ENCODE measurements around the gene NFKBIB.

The NFKBIB gene

DNA sequence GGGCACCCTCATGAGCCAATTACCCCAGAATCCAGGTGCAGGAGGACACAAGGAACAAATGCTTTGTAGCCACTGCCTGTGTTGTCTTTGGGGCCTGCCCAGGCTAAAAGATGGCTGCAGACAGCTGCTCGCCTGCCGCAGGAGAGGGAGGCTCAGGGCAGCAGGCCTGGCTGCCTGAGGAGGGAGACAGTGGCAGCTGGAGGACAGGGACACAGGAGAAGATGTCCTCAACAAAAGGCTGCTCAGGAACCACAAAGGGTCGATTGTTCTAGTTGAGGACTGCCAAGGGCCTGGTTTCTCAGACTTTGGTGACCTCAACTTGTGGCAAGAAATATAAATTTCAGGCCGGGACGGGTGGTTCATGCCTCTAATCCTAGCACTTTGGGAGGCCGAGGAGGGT, 8.0 kb upstream of the NFKBIB start:
- Histone ChIP-seq H3K9me3 (ENCODE audit: control insufficient read depth in 2 of 2, low read length in 2 of 2) (no peaks in the 10 kb centered on the region), H3K27me3 (ENCODE audit: control insufficient read depth in 1 of 2, insufficient read depth in 2 of 2, low read length in 2 of 2) (no peaks in the 10 kb centered on the region), H3K4me3 (ENCODE audit: low read length in 2 of 2) (no peak overlapping the region), H3K27ac (ENCODE audit: low read length) (no peak overlapping the region), H3K36me3 (ENCODE audit: control insufficient read depth in 2 of 2, insufficient read depth in 2 of 2, low read length in 2 of 2) (peaks cover 27 to 33% of the 10 kb centered on the region in 2 donors), H3K4me1 (ENCODE audit: control insufficient read depth, insufficient read depth, low read length) (no peaks in the 10 kb centered on the region), H3K9ac (ENCODE audit: low read length in 2 of 2) (peak overlapping the region in 1 of 2 donors; percentile 5)

DNA sequence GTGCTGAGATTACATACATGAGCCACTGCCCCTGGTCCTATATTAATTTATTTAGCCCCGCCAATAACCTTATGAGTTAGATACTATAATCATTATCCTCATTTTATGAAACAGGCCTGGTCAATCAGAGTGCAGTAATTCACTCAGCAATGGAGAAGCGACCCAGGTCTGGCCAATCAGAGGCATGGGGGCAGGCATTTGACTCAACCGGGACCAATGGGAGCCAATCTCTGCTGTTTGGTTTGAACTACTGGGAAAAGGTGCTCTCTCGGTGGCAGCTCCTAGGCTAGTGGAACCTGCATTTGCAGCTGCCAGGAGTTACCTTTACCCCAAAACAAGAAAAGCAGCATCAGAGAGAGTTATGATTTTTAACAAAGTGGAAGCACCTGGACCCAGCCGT, 6.9 kb upstream of the NFKBIB start:
- Histone ChIP-seq H3K9ac (ENCODE audit: low read length in 2 of 2) (peak overlapping the region in 1 of 2 donors; percentile 33), H3K27ac (ENCODE audit: low read length) (no peak overlapping the region), H3K36me3 (ENCODE audit: control insufficient read depth in 2 of 2, insufficient read depth in 2 of 2, low read length in 2 of 2) (peaks cover 26 to 33% of the 10 kb centered on the region in 2 donors), H3K27me3 (ENCODE audit: control insufficient read depth in 1 of 2, insufficient read depth in 2 of 2, low read length in 2 of 2) (no peaks in the 10 kb centered on the region), H3K4me3 (ENCODE audit: low read length in 2 of 2) (no peak overlapping the region), H3K9me3 (ENCODE audit: control insufficient read depth in 2 of 2, low read length in 2 of 2) (no peaks in the 10 kb centered on the region), H3K4me1 (ENCODE audit: control insufficient read depth, insufficient read depth, low read length) (peaks cover 5% of the 10 kb centered on the region)

DNA sequence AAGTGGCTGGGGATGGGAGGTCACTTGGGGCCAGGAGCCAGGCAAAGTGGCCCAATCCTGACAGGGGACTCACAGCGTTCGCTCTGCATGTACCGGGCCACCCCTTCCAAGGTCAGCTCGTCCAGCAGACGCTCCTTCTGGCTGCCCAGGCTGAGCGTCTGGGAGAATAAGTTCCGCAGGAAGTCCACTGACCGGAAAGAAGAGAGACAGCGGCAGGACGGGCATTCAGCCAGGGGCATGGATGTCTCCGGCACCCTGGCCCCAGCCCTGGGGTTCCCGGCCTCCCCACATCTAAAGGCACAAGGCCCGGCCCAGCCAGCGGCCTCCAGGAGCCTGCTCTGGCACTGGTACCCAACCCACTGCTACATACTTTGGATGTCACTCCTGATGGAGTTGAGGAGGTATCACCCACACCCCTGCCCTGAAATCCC, 6.4 kb upstream of the NFKBIB start:
- no peak overlapping the region for H3K4me3 ChIP-seq (ENCODE audit: low read length in 2 of 2)
- peaks cover 10% of the 10 kb centered on the region for H3K4me1 ChIP-seq (ENCODE audit: control insufficient read depth, insufficient read depth, low read length)
- no peak overlapping the region for H3K9ac ChIP-seq (ENCODE audit: low read length in 2 of 2)
- no peak overlapping the region for H3K27ac ChIP-seq (ENCODE audit: low read length)
- H3K9me3 ChIP-seq (ENCODE audit: control insufficient read depth in 2 of 2, low read length in 2 of 2), result no peaks in the 10 kb centered on the region
- peaks cover 21 to 32% of the 10 kb centered on the region in 2 donors for H3K36me3 ChIP-seq (ENCODE audit: control insufficient read depth in 2 of 2, insufficient read depth in 2 of 2, low read length in 2 of 2)
- no peaks in the 10 kb centered on the region for H3K27me3 ChIP-seq (ENCODE audit: control insufficient read depth in 1 of 2, insufficient read depth in 2 of 2, low read length in 2 of 2)

DNA sequence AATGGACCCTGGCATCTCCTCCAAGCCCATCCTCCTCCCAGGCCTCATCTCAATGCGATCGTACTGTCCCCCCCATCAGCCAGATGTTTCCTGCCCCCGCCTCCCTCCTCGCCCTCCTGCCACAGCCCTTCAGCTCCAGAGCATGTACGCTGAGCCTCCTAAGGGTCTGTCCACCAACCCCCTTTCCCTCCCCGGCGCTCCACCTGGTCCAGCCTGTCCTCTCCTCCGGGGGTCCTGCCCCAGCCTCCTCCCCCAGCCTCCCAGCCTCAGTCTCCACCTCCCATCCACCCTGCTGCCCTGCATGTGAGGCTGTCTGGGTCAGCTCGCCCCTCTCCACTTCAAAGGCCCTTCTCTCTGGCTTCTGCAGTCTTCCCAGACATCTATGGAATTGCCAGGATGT, 4.8 kb upstream of the NFKBIB start:
- Histone ChIP-seq H3K9me3 (ENCODE audit: control insufficient read depth in 2 of 2, low read length in 2 of 2) (no peaks in the 10 kb centered on the region), H3K4me1 (ENCODE audit: control insufficient read depth, insufficient read depth, low read length) (peaks cover 21% of the 10 kb centered on the region), H3K4me3 (ENCODE audit: low read length in 2 of 2) (no peak overlapping the region), H3K27ac (ENCODE audit: low read length) (no peak overlapping the region), H3K27me3 (ENCODE audit: control insufficient read depth in 1 of 2, insufficient read depth in 2 of 2, low read length in 2 of 2) (no peaks in the 10 kb centered on the region), H3K36me3 (ENCODE audit: control insufficient read depth in 2 of 2, insufficient read depth in 2 of 2, low read length in 2 of 2) (peaks cover 10 to 17% of the 10 kb centered on the region in 2 donors), H3K9ac (ENCODE audit: low read length in 2 of 2) (no peak overlapping the region)

DNA sequence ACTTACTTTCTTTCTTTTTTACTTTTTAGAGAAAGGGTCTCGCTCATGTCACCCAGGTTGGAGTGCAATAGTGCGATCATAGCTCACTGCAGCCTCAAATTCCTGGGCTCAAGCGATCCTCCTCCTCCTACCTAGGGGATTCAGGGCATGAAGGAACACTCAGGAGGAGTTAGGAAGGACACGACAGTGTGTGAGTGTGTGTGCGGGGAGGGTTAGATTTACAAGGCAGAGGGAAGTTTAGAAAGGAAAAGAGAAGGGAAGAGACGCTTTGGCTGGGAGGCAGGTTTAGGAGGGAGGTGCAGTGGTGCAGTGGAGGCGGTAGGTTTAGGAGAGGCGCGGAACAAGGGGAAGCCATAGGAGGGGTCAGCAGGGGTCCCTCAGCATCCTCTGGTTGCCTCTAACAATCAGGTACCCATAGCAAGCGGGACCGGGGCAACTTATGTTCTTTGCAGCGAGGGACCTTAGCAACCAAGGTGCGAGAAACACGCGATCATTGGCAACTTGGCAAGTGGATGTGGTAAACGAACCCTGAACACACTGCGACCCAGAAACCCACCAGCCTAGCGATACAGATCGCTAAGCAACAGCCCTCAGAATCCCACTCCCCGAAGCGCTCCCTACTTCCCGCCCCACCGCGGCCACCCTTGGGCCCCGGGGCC, 852 bp upstream of the NFKBIB start:
- peak overlapping the region; percentile 69 to 90 for H3K9ac ChIP-seq (ENCODE audit: low read length in 2 of 2)
- H3K4me3 ChIP-seq (ENCODE audit: low read length in 2 of 2), result peak overlapping the region; percentile 54 to 95
- no peaks in the 10 kb centered on the region for H3K9me3 ChIP-seq (ENCODE audit: control insufficient read depth in 2 of 2, low read length in 2 of 2)
- no peaks in the 10 kb centered on the region for H3K36me3 ChIP-seq (ENCODE audit: control insufficient read depth in 2 of 2, insufficient read depth in 2 of 2, low read length in 2 of 2)
- no peaks in the 10 kb centered on the region for H3K27me3 ChIP-seq (ENCODE audit: control insufficient read depth in 1 of 2, insufficient read depth in 2 of 2, low read length in 2 of 2)
- H3K27ac ChIP-seq (ENCODE audit: low read length), result peak overlapping the region; percentile 73
- H3K4me1 ChIP-seq (ENCODE audit: control insufficient read depth, insufficient read depth, low read length), result peaks cover 21% of the 10 kb centered on the region

DNA sequence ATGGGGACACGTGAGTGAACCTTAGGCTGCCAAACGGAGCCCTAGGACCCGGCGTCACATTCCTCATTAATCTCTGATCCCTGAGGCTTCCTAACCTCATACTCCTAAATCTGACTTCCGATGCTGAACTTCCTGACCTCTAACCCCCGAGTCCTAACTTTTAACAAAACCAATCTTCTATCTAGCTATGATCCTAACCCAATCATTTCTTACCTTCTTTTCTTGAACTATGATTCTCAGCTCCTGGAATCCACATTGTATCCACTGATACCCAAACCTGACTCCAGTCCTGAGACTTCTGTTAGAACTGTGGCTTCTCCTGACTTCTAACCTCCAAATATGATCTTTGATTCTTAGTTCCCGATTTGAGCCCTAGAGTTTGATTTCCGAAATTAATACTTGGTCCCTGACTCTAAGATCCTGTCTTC, 447 bp downstream of the NFKBIB start:
- Histone ChIP-seq H3K9me3 (ENCODE audit: control insufficient read depth in 2 of 2, low read length in 2 of 2) (no peaks in the 10 kb centered on the region), H3K4me3 (ENCODE audit: low read length in 2 of 2) (peak overlapping the region; percentile 72 to 95), H3K27me3 (ENCODE audit: control insufficient read depth in 1 of 2, insufficient read depth in 2 of 2, low read length in 2 of 2) (no peaks in the 10 kb centered on the region), H3K4me1 (ENCODE audit: control insufficient read depth, insufficient read depth, low read length) (peaks cover 21% of the 10 kb centered on the region), H3K27ac (ENCODE audit: low read length) (peak overlapping the region; percentile 84), H3K9ac (ENCODE audit: low read length in 2 of 2) (peak overlapping the region; percentile 68 to 78), H3K36me3 (ENCODE audit: control insufficient read depth in 2 of 2, insufficient read depth in 2 of 2, low read length in 2 of 2) (peaks cover 1 to 5% of the 10 kb centered on the region in 2 donors)

DNA sequence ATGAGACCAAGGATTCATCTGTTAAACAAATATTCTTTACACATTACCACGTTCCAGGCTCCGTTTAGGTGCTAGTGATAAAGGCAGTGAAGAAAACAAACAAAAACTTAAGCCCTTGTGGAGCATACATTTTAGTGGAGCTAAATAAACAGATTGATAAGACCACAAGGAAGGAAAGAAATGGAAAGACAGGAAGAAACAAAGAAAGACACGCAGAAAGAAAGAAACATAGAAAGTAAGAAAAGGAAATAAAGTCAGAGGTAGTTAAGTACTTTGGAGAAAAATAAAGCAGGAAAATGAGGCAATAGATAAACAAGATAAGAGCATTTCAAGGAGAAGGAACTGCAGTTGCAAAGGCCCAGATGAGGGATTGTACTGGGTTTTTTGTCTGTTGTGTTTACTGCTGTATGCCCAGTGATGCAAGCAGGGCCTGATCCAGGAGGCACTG, 998 bp downstream of the NFKBIB start:
- peak overlapping the region in 1 of 2 donors; percentile 68 for H3K9ac ChIP-seq (ENCODE audit: low read length in 2 of 2)
- peaks cover 4 to 7% of the 10 kb centered on the region in 2 donors for H3K36me3 ChIP-seq (ENCODE audit: control insufficient read depth in 2 of 2, insufficient read depth in 2 of 2, low read length in 2 of 2)
- no peaks in the 10 kb centered on the region for H3K9me3 ChIP-seq (ENCODE audit: control insufficient read depth in 2 of 2, low read length in 2 of 2)
- no peak overlapping the region for H3K27ac ChIP-seq (ENCODE audit: low read length)
- peaks cover 21% of the 10 kb centered on the region for H3K4me1 ChIP-seq (ENCODE audit: control insufficient read depth, insufficient read depth, low read length)
- H3K4me3 ChIP-seq (ENCODE audit: low read length in 2 of 2), result peak overlapping the region; percentile 72 to 95
- H3K27me3 ChIP-seq (ENCODE audit: control insufficient read depth in 1 of 2, insufficient read depth in 2 of 2, low read length in 2 of 2), result no peaks in the 10 kb centered on the region

DNA sequence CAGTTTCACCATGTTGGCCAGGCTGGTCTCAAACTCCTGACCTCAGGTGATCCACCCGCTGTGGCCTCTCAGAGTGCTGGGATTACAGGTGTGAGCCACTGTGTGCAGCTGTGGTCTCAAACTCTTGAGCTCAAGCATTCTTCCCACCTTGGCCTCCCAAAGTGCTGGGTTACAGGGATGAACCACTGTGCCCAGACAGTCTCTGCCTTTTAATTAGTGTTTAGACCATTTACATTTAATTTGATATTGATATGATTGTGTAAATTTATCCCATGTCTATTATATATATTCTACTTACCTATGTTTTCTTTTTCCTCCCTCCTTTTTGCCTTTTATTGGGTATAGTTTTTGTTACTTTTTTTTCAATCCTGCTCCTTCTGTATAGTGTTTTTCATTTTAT, 1.9 kb downstream of the NFKBIB start:
- H3K27ac ChIP-seq (ENCODE audit: low read length), result no peak overlapping the region
- no peaks in the 10 kb centered on the region for H3K27me3 ChIP-seq (ENCODE audit: control insufficient read depth in 1 of 2, insufficient read depth in 2 of 2, low read length in 2 of 2)
- H3K4me3 ChIP-seq (ENCODE audit: low read length in 2 of 2), result no peak overlapping the region

DNA sequence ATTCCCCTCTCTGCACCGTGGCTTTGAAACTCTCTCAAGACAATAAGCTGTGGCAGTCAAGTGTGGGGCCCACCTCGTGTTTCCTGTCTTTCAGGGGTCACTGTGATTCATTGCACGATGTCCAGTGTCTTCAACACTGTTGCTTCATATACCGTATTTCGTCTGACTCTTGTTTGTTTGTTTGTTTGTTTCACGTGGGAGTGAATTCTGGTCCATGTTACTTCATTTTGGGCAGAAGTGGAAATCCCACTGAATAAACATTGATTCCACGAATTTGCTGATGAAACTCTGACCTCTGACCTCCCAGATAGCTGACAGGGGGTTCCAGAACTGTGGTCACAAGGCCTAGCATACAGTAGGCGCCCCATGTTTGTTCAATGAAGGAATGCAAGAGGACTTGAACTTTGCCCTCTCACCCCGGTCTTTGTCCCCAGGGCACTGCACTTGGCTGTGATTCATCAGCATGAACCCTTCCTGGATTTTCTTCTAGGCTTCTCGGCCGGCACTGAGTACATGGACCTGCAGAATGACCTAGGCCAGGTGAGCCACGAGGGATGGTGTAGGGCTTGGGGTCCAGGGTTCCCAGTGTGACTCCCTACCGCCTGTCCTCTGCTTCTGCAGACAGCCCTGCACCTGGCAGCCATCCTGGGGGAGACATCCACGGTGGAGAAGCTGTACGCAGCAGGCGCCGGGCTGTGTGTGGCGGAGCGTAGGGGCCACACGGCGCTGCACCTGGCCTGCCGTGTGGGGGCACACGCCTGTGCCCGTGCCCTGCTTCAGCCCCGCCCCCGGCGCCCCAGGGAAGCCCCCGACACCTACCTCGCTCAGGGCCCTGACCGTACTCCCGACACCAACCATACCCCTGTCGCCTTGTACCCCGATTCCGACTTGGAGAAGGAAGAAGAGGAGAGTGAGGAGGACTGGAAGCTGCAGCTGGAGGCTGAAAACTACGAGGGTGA, 5.1 kb downstream of the NFKBIB start:
- H3K27ac ChIP-seq (ENCODE audit: low read length), result no peak overlapping the region
- no peak overlapping the region for H3K4me3 ChIP-seq (ENCODE audit: low read length in 2 of 2)
- H3K9me3 ChIP-seq (ENCODE audit: control insufficient read depth in 2 of 2, low read length in 2 of 2), result no peaks in the 10 kb centered on the region
- peaks cover 12 to 13% of the 10 kb centered on the region in 2 donors for H3K36me3 ChIP-seq (ENCODE audit: control insufficient read depth in 2 of 2, insufficient read depth in 2 of 2, low read length in 2 of 2)
- no peaks in the 10 kb centered on the region for H3K27me3 ChIP-seq (ENCODE audit: control insufficient read depth in 1 of 2, insufficient read depth in 2 of 2, low read length in 2 of 2)
- H3K9ac ChIP-seq (ENCODE audit: low read length in 2 of 2), result no peak overlapping the region
- H3K4me1 ChIP-seq (ENCODE audit: control insufficient read depth, insufficient read depth, low read length), result no peaks in the 10 kb centered on the region

More for the DNA sequence above, 1.9 kb downstream of the NFKBIB start:
- no peaks in the 10 kb centered on the region for H3K9me3 ChIP-seq (ENCODE audit: control insufficient read depth in 2 of 2, low read length in 2 of 2)
- peaks cover 21% of the 10 kb centered on the region for H3K4me1 ChIP-seq (ENCODE audit: control insufficient read depth, insufficient read depth, low read length)
- H3K36me3 ChIP-seq (ENCODE audit: control insufficient read depth in 2 of 2, insufficient read depth in 2 of 2, low read length in 2 of 2), result peaks cover 5 to 7% of the 10 kb centered on the region in 2 donors
- H3K9ac ChIP-seq (ENCODE audit: low read length in 2 of 2), result no peak overlapping the region

DNA sequence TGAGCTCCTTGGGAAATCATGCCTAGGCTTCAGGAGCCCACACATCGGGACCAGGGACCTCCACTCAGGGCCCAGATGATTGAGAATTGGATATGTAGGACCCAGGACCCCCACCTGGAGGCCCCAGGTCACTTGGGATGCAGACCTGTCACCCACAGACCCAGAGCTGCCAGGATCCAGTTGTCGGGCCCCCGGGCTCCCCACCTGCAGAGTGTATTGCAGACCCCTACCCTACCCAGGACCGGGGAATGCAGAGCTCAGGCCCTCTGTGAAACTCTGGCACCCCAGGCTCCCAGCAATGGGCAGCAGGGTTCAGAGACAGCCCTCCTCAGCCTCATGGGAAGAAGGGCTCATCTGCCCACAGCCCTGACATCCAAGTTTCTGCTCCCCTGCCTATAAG, 5.9 kb downstream of the NFKBIB start:
- no peaks in the 10 kb centered on the region for H3K4me1 ChIP-seq (ENCODE audit: control insufficient read depth, insufficient read depth, low read length)

More for the DNA sequence above, 5.9 kb downstream of the NFKBIB start:
- Histone ChIP-seq H3K9me3 (ENCODE audit: control insufficient read depth in 2 of 2, low read length in 2 of 2) (no peaks in the 10 kb centered on the region), H3K36me3 (ENCODE audit: control insufficient read depth in 2 of 2, insufficient read depth in 2 of 2, low read length in 2 of 2) (peaks cover 12 to 13% of the 10 kb centered on the region in 2 donors), H3K4me3 (ENCODE audit: low read length in 2 of 2) (no peak overlapping the region), H3K9ac (ENCODE audit: low read length in 2 of 2) (no peak overlapping the region), H3K27ac (ENCODE audit: low read length) (no peak overlapping the region), H3K27me3 (ENCODE audit: control insufficient read depth in 1 of 2, insufficient read depth in 2 of 2, low read length in 2 of 2) (peaks cover 0 to 2% of the 10 kb centered on the region in 2 donors)

Data from stomach smooth muscle (tissue), 2 donors.